HepG2 (cell line): ENCODE results near the gene PLPP3. TPM values are rescaled to one million over a fixed set of nuclear protein-coding genes. Genes with fewer than 3 reads are reported as not detected.
"Not testable (repeated sequence)": the region's sequence is repeated elsewhere in the genome, so short reads cannot be mapped to it uniquely, and the experiment has no call there.

ENCODE experiments used
- ATAC-seq: fragments of 200-7000 bp; cut with Tn5 transposase; 3 replicates; pipeline ENCODE4 v1.9.1; 2020; ENCODE audit warnings: mild to moderate bottlenecking, moderate library complexity
- BruUV-seq: library from RNA; stranded (reverse); fragments of 400-500 nt; replicated peaks from 2 replicates; lab custom pipeline; 2021; lab: Mats Ljungman, UMichigan
- CTCF ChIA-PET: fragments of 300-600 bp; formaldehyde crosslinking; extraction: SDS; loops from one replicate; lab custom pipeline; 2021; ENCODE audit warnings: low total read pairs, inconsistent platforms, low intra/inter-chr PET ratio; lab: Yijun Ruan, JAX
- POLR2A ChIA-PET: fragments of 350-600 bp; sonication (Branson Sonifier 250); formaldehyde crosslinking; loops from one replicate; lab custom pipeline; 2020; ENCODE audit warnings: antibody characterized with exemption, inconsistent platforms; lab: Yijun Ruan, JAX
- DNase-seq: peaks from one replicate; pipeline ENCODE4 v3.0.0-alpha.2; 2015; ENCODE audit warnings: low spot score
- FAIRE-seq: peaks from 3 replicates; lab custom pipeline; 2011; peaks lifted over from hg19 to GRCh38; lab: Jason Lieb, UNC
- H2AFZ ChIP-seq: one replicate; pipeline ENCODE4 v1.6.1; 2011; ENCODE audit warnings: low read length, inconsistent platforms
- H3K27ac ChIP-seq: fragments of 300-600 bp; 3 replicates; pipeline ENCODE4 v1.8.0; 2011; ENCODE audit warnings: mixed run types, mild to moderate bottlenecking, mixed read lengths, low read length, inconsistent platforms; ENCODE audit not compliant: insufficient read depth; ENCODE audit errors: extremely low read length
- H3K27me3 ChIP-seq, 2 experiments: fragments of 200-600 bp in 1 of 2; 2 replicates in 1 of 2; 3 replicates in 1 of 2; pipeline versions ENCODE4 v1.6.0 to v1.8.0; 2011; ENCODE audit warnings: low read length in 2 of 2, mild to moderate bottlenecking in 2 of 2, moderate library complexity in 2 of 2, inconsistent platforms in 1 of 2; ENCODE audit not compliant: insufficient read depth in 2 of 2, control insufficient read depth in 1 of 2
- H3K36me3 ChIP-seq, 2 experiments: fragments of 200-600 bp in 1 of 2; replicated peaks in 1 of 2; 2 replicates in 1 of 2; 3 replicates in 1 of 2; pipeline versions ENCODE4 v1.5.1 to v1.8.0; 2011; ENCODE audit warnings: low read length in 2 of 2, inconsistent platforms in 1 of 2; ENCODE audit not compliant: insufficient read depth in 2 of 2, control insufficient read depth in 1 of 2
- H3K4me1 ChIP-seq: 2 replicates; pipeline ENCODE4 v1.5.1; 2012; ENCODE audit warnings: low read length, inconsistent platforms; ENCODE audit not compliant: insufficient read depth
- H3K4me2 ChIP-seq: 2 replicates; pipeline ENCODE4 v1.6.0; 2011; ENCODE audit warnings: low read depth, low read length, inconsistent platforms
- H3K4me3 ChIP-seq, 3 experiments: fragments of 200-600 bp in 1 of 3; sonication (generic), shearing (Covaris generic) in 1 of 3; replicated peaks in 1 of 3; 2 replicates each; pipeline ENCODE4 v1.5.1; 2011 to 2016; ENCODE audit warnings: low read length in 3 of 3, inconsistent platforms in 2 of 3, low read depth in 2 of 3, mild to moderate bottlenecking in 2 of 3, control low read depth in 1 of 3, mixed read lengths in 1 of 3; ENCODE audit not compliant: insufficient read depth in 1 of 3
- H3K79me2 ChIP-seq: one replicate; pipeline ENCODE4 v1.6.1; 2011; ENCODE audit warnings: low read length, inconsistent platforms; ENCODE audit not compliant: insufficient read depth
- H3K9ac ChIP-seq: 2 replicates; pipeline ENCODE4 v1.6.0; 2011; ENCODE audit warnings: mild to moderate bottlenecking, low read depth, low read length, inconsistent platforms; ENCODE audit not compliant: insufficient read depth
- H3K9me3 ChIP-seq: 2 replicates; pipeline ENCODE4 v1.5.1; 2012; ENCODE audit warnings: mild to moderate bottlenecking, low read length
- H4K20me1 ChIP-seq: 2 replicates; pipeline ENCODE4 v1.6.0; 2011; ENCODE audit warnings: inconsistent platforms, mild to moderate bottlenecking, low read length, moderate library complexity; ENCODE audit not compliant: insufficient read depth
- ELF3 ChIP-seq: IDR thresholded peaks from 2 replicates; pipeline ENCODE4 v1.6.1; 2016; ENCODE audit warnings: missing genetic modification reagents, missing compliant biosample characterization
- GATAD2A ChIP-seq: IDR thresholded peaks from 2 replicates; pipeline ENCODE4 v1.6.1; 2016
- SOX13 ChIP-seq, 3 experiments: fragments of 450-650 bp in 1 of 3; sonication (generic) in 1 of 3; formaldehyde crosslinking in 1 of 3; IDR thresholded peaks in 2 of 3; conservative IDR thresholded peaks in 1 of 3; 2 replicates each; pipeline versions ENCODE4 v1.5.0 to v1.6.1; 2016 to 2020; ENCODE audit warnings: antibody characterized with exemption in 1 of 3, mild to moderate bottlenecking in 1 of 3, missing compliant biosample characterization in 1 of 3, missing genetic modification reagents in 1 of 3, moderate library complexity in 1 of 3
- SOX5 ChIP-seq: IDR thresholded peaks from 2 replicates; pipeline ENCODE4 v1.6.1; 2016; ENCODE audit warnings: borderline replicate concordance
- SOX6 ChIP-seq, 2 experiments: fragments of 450-650 bp in 1 of 2; sonication (generic) in 1 of 2; formaldehyde crosslinking in 1 of 2; IDR thresholded peaks; 2 replicates each; pipeline versions ENCODE4 v1.4.0 to v1.6.1; 2017 to 2020; ENCODE audit warnings: antibody characterized with exemption in 1 of 2, mild to moderate bottlenecking in 1 of 2, missing genetic modification reagents in 1 of 2
- ZFP90 ChIP-seq: sonication (generic); formaldehyde crosslinking; IDR thresholded peaks from 2 replicates; pipeline ENCODE4 v1.8.0; 2022; ENCODE audit warnings: missing genetic modification reagents, mild to moderate bottlenecking, inconsistent platforms, borderline replicate concordance
- WGBS: methylation state at CpG from one replicate; pipeline ENCODE4 v1.1.6; 2017; ENCODE audit warnings: low lambda C conversion rate; 5-methylcytosine and 5-hydroxymethylcytosine counted together
- in situ Hi-C: cut with HindIII; loops from 2 replicates; pipeline ENCODE4 v1.10.0; 2017; ENCODE audit warnings: low pct_unique_long_range_greater_than_20kb; ENCODE audit not compliant: extremely low pct_ligation_motif_present
- intact Hi-C: fragments of 100-400 bp; cut with micrococcal nuclease; formaldehyde crosslinking; loops from one replicate; pipeline ENCODE4 v1.10.0; 2022; ENCODE audit not compliant: unreplicated experiment
- polyA plus RNA-seq, 8 experiments: library from polyadenylated mRNA; depleted of rRNA in 3 of 8; stranded (reverse) in 7 of 8; unstranded in 1 of 8; fragments of >200 nt; fragmentation: Illumina TruSeq in 4 of 8; extraction: Trizol in 4 of 8; gene quantifications; 2 replicates each; pipeline versions ENCODE4 v1.2.1 to v1.2.3, GENCODE V29; 2011 to 2016; ENCODE audit warnings: low read depth in 4 of 8, missing spikeins in 1 of 8, mixed read lengths in 1 of 8; ENCODE audit not compliant: insufficient read depth in 1 of 8
- total RNA-seq, 5 experiments: library from RNA; depleted of rRNA; stranded (reverse); fragments of >200 nt; fragmentation: Illumina TruSeq; extraction: Trizol; gene quantifications; 2 replicates each; pipeline ENCODE4 v1.2.3, GENCODE V29; 2016; ENCODE audit warnings: low read depth in 1 of 5
- TF ChIP-seq, protein P1 (sequence below): sonication (generic); formaldehyde crosslinking; IDR thresholded peaks from 2 replicates; pipeline ENCODE4 v1.9.0; 2021; ENCODE audit warnings: mild to moderate bottlenecking, missing genetic modification reagents

Gene PLPP3
- total and polyA plus RNA-seq, 2 of the 13 experiments (the other 11 are each of a cell fraction or from before 2014, with no cell fraction given) = 49.7 to 65.8 TPM

DNA sequence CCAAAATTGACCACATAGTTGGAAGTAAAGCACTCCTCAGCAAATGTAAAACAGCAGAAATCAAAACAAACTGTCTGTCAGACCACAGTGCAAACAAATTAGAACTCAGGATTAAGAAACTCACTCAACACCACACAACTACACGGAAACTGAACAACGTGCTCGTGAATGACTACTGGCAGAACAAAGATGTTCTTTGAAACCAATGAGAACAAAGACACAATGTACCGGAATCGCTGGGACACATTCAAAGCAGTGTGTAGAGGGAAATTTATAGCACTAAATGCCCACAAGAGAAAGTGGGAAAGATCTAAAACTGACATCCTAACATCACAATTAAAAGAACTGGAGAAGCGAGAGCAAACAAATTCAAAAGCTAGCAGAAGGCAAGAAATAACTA is 31.4 kb upstream of the PLPP3 start:
- peaks cover 19% of the 10 kb centered on the region; the same call in 1 of the 2 replicates for H3K4me1 ChIP-seq
- H3K4me3 ChIP-seq; CTCF ChIA-PET; H3K36me3 ChIP-seq; H3K9me3 ChIP-seq; POLR2A ChIA-PET; H3K9ac ChIP-seq; TF ChIP-seq SOX6, SOX13 (IDR thresholded peaks at IDR 0.05): not testable (repeated sequence)
- 16% methylated on average over 6 of the region's 6 CpGs for WGBS
- TF ChIP-seq SOX6 (CRISPR knock-in tag; IDR thresholded peaks at IDR 0.05) (peak; percentile 37; the same call in 1 of the 2 replicates), SOX5 (CRISPR knock-in tag) (peak; percentile 80; the same call in 1 of the 2 replicates), GATAD2A (CRISPR knock-in tag) (0 out of 2 replicates have a peak, but pooled peaks have one; percentile 16), SOX13 (CRISPR knock-in tag; conservative IDR thresholded peaks at IDR 0.05 in 1 of 2, IDR thresholded peaks at IDR 0.05 in 1 of 2) (peak in 1 of 2 experiments; percentile 71; a peak in 2 of 4 replicates), ZFP90 (CRISPR knock-in tag) (peak; percentile 98), ELF3 (peak; percentile 53; the same call in 1 of the 2 replicates)
- TF ChIP-seq, protein P1, sequence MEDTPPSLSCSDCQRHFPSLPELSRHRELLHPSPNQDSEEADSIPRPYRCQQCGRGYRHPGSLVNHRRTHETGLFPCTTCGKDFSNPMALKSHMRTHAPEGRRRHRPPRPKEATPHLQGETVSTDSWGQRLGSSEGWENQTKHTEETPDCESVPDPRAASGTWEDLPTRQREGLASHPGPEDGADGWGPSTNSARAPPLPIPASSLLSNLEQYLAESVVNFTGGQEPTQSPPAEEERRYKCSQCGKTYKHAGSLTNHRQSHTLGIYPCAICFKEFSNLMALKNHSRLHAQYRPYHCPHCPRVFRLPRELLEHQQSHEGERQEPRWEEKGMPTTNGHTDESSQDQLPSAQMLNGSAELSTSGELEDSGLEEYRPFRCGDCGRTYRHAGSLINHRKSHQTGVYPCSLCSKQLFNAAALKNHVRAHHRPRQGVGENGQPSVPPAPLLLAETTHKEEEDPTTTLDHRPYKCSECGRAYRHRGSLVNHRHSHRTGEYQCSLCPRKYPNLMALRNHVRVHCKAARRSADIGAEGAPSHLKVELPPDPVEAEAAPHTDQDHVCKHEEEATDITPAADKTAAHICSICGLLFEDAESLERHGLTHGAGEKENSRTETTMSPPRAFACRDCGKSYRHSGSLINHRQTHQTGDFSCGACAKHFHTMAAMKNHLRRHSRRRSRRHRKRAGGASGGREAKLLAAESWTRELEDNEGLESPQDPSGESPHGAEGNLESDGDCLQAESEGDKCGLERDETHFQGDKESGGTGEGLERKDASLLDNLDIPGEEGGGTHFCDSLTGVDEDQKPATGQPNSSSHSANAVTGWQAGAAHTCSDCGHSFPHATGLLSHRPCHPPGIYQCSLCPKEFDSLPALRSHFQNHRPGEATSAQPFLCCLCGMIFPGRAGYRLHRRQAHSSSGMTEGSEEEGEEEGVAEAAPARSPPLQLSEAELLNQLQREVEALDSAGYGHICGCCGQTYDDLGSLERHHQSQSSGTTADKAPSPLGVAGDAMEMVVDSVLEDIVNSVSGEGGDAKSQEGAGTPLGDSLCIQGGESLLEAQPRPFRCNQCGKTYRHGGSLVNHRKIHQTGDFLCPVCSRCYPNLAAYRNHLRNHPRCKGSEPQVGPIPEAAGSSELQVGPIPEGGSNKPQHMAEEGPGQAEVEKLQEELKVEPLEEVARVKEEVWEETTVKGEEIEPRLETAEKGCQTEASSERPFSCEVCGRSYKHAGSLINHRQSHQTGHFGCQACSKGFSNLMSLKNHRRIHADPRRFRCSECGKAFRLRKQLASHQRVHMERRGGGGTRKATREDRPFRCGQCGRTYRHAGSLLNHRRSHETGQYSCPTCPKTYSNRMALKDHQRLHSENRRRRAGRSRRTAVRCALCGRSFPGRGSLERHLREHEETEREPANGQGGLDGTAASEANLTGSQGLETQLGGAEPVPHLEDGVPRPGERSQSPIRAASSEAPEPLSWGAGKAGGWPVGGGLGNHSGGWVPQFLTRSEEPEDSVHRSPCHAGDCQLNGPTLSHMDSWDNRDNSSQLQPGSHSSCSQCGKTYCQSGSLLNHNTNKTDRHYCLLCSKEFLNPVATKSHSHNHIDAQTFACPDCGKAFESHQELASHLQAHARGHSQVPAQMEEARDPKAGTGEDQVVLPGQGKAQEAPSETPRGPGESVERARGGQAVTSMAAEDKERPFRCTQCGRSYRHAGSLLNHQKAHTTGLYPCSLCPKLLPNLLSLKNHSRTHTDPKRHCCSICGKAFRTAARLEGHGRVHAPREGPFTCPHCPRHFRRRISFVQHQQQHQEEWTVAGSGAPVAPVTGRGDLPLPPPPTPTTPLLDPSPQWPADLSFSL = 0 out of 2 replicates have a peak, but pooled peaks have one; percentile 55
- TF ChIP-seq, all 625 proteins: peak for 7; not testable (repeated sequence) for 618
- in situ Hi-C loops, BruUV-seq, H3K27me3 ChIP-seq, H3K79me2 ChIP-seq, ATAC-seq, intact Hi-C loops, H4K20me1 ChIP-seq, H2AFZ ChIP-seq, H3K27ac ChIP-seq, H3K4me2 ChIP-seq, FAIRE-seq: not testable (repeated sequence)
- peak; percentile 29 for DNase-seq
